ENCODE data around the gene NTHL1.
"Not testable (repeated sequence)": the region's sequence is repeated elsewhere in the genome, so short reads cannot be mapped to it uniquely, and the experiment has no call there.

The NTHL1 gene

GRCh38 chr16:2040041-2040786, 7.4 kb downstream of the NTHL1 start:
- no peak for DNase-seq

GRCh38 chr16:2039274-2040031, 8.2 kb downstream of the NTHL1 start:
- no peak for DNase-seq

- DNase-seq: no peak
Observed at GRCh38 chr16:2038382-2039231, 9.0 kb downstream of the NTHL1 start.

GRCh38 chr16:2037647-2038381, 9.8 kb downstream of the NTHL1 start:
- no peak for DNase-seq

DNA sequence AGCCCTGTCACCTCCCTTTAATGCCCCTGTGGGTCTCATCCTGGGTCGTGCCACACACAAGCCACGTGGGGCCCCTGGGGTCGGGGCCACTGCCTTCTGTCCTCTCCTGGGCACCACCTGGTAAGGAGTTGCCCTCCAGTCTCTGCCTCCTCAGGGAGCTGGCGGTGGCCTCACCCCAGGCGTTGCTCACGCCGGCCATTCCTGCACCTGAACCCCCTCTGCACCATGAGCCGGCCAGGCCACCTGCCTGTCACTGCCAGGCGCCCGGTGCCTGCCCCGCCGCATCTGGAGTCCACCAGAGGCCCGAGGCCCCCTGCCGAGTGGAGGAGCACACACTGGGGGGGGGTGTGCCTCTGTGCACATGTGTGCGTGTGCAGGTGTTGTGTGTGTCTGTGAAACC, 10.5 kb downstream of the NTHL1 start:
- DNase-seq: no peak

DNA sequence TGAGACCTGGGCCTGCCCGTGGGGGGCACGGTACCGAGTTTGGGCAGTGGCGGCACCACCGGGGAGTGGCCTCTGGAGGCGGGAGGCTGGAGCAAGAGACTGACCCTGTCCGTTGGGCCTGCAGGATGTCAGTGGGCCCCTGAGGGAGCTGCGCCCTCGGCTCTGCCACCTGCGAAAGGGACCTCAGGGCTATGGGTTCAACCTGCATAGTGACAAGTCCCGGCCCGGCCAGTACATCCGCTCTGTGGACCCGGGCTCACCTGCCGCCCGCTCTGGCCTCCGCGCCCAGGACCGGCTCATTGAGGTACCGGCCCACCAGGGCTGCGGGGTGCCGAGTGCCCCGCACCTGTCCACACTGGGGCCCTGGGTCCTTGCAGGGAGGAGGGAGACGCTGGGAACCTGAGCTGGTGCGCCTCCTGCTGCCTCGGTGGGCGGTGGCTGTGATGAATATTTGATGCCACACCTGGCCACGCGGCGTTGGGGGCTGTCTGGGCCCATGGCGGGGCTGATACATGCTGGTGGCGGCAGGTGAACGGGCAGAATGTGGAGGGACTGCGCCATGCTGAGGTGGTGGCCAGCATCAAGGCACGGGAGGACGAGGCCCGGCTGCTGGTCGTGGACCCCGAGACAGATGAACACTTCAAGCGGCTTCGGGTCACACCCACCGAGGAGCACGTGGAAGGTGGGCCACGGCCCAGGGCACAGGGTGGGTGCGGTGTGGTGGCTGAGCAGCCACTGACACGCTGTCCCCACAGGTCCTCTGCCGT, 11.3 kb downstream of the NTHL1 start:
- DNase-seq: no peak

GRCh38 chr16:2035431-2036199, 12.0 kb downstream of the NTHL1 start:
- DNase-seq: no peak

DNA sequence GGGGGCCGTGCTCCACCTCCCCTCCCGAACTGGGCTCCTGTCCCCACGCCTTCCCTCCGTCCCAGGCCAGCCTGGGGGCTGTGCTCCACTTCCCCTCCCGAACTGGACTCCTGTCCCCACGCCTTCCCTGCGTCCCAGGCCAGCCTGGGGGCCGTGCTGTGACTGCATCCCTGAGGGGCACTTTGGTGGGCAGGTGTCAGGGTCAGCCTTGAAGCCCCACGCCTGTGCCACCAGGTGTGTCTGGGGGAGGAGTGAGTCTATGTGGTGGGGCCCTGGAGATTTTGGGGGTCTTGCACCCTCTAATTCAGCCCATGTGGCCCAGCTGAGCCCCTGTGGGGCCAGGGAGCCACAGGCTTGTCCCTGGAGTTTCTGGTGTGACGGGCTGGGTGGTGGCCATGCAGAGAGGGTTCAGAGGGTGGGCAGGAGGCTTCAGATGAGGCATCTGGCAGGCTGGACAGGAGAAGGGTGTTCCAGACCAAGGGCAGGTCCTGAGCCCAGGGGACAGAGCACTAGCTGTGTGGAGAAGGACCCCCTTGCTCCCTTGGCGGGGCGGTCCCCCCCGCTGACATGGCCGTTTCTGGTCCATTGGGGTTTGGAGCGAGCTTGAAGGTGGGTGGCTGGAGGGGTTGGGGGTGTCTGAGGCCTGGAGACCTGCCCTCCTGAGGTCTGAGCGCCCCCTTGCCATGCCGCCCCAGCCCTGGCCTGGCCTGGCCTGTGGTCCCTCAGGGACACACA, 12.8 kb downstream of the NTHL1 start:
- DNase-seq: no peak

- DNase-seq: not testable (repeated sequence)
Observed at GRCh38 chr16:2033909-2034695, 13.5 kb downstream of the NTHL1 start.

- DNase-seq: no peak
Observed at GRCh38 chr16:2033057-2033908, 14.4 kb downstream of the NTHL1 start.

DNA sequence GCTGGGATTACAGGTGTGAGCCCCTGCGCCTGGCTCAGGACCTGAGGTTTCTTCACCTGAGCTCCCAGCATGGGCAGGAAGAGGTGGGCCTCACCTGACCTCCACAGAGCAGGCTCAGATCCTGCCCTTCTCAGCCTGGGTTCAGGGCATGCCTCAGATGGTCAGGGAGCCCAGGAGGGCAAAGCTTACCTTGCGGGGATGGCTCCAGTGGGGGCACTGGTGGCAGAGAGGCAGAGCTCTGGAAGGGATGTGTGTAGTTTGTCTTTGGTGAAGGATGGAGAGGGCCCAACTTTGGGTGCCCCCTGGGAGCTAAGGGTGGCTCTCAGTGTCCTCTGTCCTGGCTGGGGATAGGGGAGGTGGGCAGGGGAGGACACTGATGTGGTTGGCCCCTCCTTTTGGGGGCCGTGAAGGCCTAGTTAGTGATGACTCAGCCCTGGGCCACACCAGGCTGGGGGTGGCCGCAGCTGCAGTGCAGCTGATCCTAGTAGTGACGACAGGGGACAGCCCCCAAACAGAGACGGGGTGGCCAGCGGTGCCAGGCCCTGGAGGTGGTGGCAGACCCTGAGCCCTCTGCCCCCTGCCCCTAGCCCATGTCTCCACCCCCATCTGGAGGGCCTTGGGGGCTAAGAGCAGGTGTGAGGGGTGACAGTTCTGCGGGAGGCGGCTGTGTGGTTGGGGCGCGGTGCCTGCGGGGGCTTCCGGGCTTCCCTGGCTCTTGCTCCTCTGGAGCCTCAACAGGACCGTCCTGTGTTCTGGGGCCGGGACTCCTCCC, 15.2 kb downstream of the NTHL1 start:
- no peak for DNase-seq

- DNase-seq: no peak
Observed at GRCh38 chr16:2031081-2031577, 16.5 kb downstream of the NTHL1 start.

- DNase-seq: no peak
Observed at GRCh38 chr16:2030036-2030435, 17.6 kb downstream of the NTHL1 start.

DNA sequence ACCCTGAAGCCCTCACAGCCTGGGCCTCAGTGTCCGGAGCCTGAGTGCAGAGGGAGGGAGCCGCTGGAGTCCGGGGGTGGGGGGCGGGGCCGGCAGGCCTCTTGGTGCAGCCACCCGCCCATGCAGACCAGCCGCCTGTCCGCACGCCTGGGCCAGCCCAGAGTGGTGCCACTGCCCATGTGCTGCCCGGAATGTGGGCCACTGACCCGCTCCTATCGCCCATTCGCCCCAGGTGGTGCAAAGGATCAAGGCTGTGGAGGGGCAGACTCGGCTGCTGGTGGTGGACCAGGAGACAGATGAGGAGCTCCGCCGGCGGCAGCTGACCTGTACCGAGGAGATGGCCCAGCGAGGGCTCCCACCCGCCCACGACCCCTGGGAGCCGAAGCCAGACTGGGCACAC, 18.3 kb downstream of the NTHL1 start:
- no peak for DNase-seq

GRCh38 chr16:2028620-2029220, 18.9 kb downstream of the NTHL1 start:
- no peak for DNase-seq

- no peak for DNase-seq
Observed at GRCh38 chr16:2028146-2028545, 19.5 kb downstream of the NTHL1 start.

All from DMS79 (cell line).